ENCODE measurements around the gene TRMT2A.

GRCh38 chr22:20148414-20148813, 31.4 kb upstream of the TRMT2A start:
- TF ChIP-seq REST (IDR thresholded peaks at IDR 0.05; ENCODE audit: insufficient read depth in 1 of 2, low read depth in 2 of 2, low read length in 2 of 2) = no peak
- TF ChIP-seq POLR2AphosphoS5 (IDR thresholded peaks at IDR 0.05; ENCODE audit: low read depth, low read length) = no peak
- no peak for TF ChIP-seq TAF1 (IDR thresholded peaks at IDR 0.05; ENCODE audit: borderline replicate concordance, insufficient read depth, low read length)
- TF ChIP-seq SIN3A (IDR thresholded peaks at IDR 0.05; ENCODE audit: borderline replicate concordance, insufficient read depth, low read length) = no peak
